Measurements from ENCODE around the gene BTBD19. TPM values are rescaled to one million over a fixed set of nuclear protein-coding genes. Genes with fewer than 3 reads are reported as not detected.

The BTBD19 gene
- total RNA-seq, 4 donors from 2014 or later: 1.0 to 4.0 (median 2.4) TPM

- intact Hi-C loops (cut with DNase I; ENCODE audit: low total_unique reads): loop anchor here (10.0 kb wide), 2 partner anchors 165 to 455 kb away; no protein-coding TSS in a partner anchor
- TF ChIP-seq POLR2A (IDR thresholded peaks at IDR 0.05): no peak
- TF ChIP-seq, protein P1, sequence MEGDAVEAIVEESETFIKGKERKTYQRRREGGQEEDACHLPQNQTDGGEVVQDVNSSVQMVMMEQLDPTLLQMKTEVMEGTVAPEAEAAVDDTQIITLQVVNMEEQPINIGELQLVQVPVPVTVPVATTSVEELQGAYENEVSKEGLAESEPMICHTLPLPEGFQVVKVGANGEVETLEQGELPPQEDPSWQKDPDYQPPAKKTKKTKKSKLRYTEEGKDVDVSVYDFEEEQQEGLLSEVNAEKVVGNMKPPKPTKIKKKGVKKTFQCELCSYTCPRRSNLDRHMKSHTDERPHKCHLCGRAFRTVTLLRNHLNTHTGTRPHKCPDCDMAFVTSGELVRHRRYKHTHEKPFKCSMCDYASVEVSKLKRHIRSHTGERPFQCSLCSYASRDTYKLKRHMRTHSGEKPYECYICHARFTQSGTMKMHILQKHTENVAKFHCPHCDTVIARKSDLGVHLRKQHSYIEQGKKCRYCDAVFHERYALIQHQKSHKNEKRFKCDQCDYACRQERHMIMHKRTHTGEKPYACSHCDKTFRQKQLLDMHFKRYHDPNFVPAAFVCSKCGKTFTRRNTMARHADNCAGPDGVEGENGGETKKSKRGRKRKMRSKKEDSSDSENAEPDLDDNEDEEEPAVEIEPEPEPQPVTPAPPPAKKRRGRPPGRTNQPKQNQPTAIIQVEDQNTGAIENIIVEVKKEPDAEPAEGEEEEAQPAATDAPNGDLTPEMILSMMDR (IDR thresholded peaks at IDR 0.05): no peak
- DNase-seq (ENCODE audit: low spot score in 2 of 2): no peak
- H3K4me3 ChIP-seq (ENCODE audit: low read depth, poor library complexity, severe bottlenecking): no peak overlapping the region
- 35 to 47% methylated on average over 4 of the region's 4 CpGs for WGBS, 2 donors
Measured at GRCh38 chr1:44839576-44839975, 31.3 kb downstream of the BTBD19 start.

DNA sequence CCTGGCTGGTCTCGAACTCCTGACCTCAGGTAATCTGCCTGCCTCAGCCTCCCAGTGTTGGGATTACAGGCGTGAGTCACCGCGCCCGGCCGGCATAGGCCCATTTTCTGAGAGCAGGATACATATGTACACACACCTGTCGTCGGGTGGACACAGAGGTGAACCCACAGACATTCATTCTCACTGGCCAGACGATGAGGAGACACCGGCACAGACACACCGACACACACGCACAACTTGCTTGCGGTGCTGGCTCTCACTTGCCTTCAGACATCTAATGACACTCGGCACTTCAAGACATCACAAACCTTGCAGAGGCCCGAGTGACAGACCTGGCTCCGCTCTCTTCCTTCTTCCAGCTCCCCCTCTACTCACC is 34.2 kb downstream of the BTBD19 start:
- TF ChIP-seq, protein P1 (IDR thresholded peaks at IDR 0.05): no peak
- no peak for TF ChIP-seq POLR2A (IDR thresholded peaks at IDR 0.05)
- H3K4me3 ChIP-seq (ENCODE audit: low read depth, poor library complexity, severe bottlenecking): peak overlapping the region; percentile 39
- 62% methylated on average over 16 of the region's 16 CpGs for WGBS, 2 donors
- intact Hi-C loops (cut with DNase I; ENCODE audit: low total_unique reads): no loop called here
- no peak for DNase-seq (ENCODE audit: low spot score in 2 of 2)

DNA sequence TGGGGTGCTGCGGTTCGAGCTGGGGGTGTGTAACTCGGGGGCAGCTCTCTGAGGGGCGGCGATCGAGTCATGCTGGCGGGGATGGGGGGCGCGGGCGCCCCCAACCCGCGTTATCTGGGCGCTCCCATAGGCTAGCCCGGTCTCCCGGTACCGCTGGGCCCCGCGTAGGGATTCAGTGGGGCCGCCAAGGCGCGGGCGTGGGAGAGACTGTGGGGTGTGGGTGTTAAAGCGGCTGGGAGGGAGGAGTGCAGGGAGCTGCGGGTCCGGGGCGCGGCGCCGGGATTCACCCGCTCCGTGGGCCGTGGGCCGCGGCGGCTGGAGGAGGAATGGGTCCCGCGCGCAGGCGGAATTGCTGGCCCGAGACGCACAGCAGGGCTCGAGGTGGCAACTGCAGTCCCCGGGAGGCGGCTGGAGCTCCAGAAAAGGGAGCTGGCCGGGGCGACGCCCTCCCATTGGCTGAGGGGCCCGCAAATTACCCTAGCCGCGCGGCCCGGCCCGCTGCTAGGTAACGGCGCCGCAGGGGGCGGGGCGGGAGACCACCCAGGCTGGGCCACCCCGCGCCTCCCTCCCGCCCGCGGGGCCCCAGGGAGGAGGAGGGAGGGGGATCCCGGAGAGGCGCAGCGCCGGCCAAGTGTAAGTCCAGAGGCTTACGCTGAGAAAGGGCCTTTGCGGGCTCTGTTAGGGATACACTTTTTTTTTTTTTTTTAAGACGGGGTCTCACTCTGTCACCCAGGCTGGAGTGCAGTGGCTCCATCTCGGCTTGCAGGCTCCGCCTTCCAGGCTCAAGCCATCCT is 34.7 kb downstream of the BTBD19 start, which contains the start of gene PTCH2:
Gene PTCH2 (minus strand): TSS at position 392 of the 794 bp plus-strand sequence. CDS start 321 bp downstream, at position 71.
- intact Hi-C loops (cut with DNase I; ENCODE audit: low total_unique reads): no loop called here
- peak in 1 of 2 donors; percentile 92 for DNase-seq (ENCODE audit: low spot score in 2 of 2)
- TF ChIP-seq, protein P1 (IDR thresholded peaks at IDR 0.05): no peak
- TF ChIP-seq POLR2A (IDR thresholded peaks at IDR 0.05): no peak
- H3K4me3 ChIP-seq (ENCODE audit: low read depth, poor library complexity, severe bottlenecking): peak within 1 kb of the TSS; percentile 39
- 4% methylated on average over 23 to 56 of the region's 72 CpGs for WGBS, 2 donors

DNA sequence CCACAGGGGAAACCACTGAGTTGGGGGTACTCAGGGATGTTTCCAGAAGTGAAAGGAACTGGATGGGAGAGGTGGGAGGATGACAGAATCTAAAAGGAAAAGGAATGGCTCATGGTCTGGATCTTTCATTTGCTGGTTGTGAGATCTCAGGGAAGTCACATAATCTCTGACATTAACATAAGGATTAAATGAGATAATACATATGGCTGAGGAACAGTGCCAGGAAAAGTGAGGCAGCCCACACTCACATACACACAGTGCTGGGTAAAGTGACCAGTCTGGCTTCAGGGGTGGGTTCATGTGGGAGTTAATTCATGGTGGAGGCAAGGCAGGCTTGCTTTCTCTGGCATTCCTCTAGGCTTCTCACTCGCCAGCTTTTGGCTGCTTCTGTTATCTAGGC is 38.7 kb downstream of the BTBD19 start:
- no peak for TF ChIP-seq POLR2A (IDR thresholded peaks at IDR 0.05)
- TF ChIP-seq, protein P1 (IDR thresholded peaks at IDR 0.05): no peak
- no peak overlapping the region for H3K4me3 ChIP-seq (ENCODE audit: low read depth, poor library complexity, severe bottlenecking)
- intact Hi-C loops (cut with DNase I; ENCODE audit: low total_unique reads): no loop called here
- no peak for DNase-seq (ENCODE audit: low spot score in 2 of 2)
- 93 to 100% methylated on average over 1 of the region's 1 CpG for WGBS, 2 donors

- H3K4me3 ChIP-seq (ENCODE audit: low read depth, poor library complexity, severe bottlenecking): no peak overlapping the region
- 79 to 88% methylated on average over 1 of the region's 1 CpG for WGBS, 2 donors
- TF ChIP-seq, protein P1 (IDR thresholded peaks at IDR 0.05): no peak
- TF ChIP-seq POLR2A (IDR thresholded peaks at IDR 0.05): no peak
- intact Hi-C loops (cut with DNase I; ENCODE audit: low total_unique reads): no loop called here
- DNase-seq (ENCODE audit: low spot score in 2 of 2): no peak
Measured at GRCh38 chr1:44847845-44848244, 39.5 kb downstream of the BTBD19 start.

Measured in lower leg skin (tissue), 4 donors.